H1 (cell line): ENCODE data around the gene PTMS. TPM values are rescaled to one million over a fixed set of nuclear protein-coding genes. Genes with fewer than 3 reads are reported as not detected.

ENCODE experiments used
- ATF2 ChIP-seq: IDR thresholded peaks from 2 replicates; pipeline ENCODE4 v1.6.1; 2012; ENCODE audit warnings: low read length, inconsistent platforms
- BACH1 ChIP-seq: IDR thresholded peaks from 2 replicates; pipeline ENCODE4 v1.6.1; 2012; ENCODE audit warnings: low read length, improper control_type of control experiment
- BRCA1 ChIP-seq: IDR thresholded peaks from 2 replicates; pipeline ENCODE4 v1.6.1; 2012; ENCODE audit warnings: low read depth, low read length, improper control_type of control experiment
- CBX5 ChIP-seq: fragments of 300-800, 300-1000 bp; sonication (generic); IDR thresholded peaks from 2 replicates; pipeline ENCODE4 v1.7.1; 2016; ENCODE audit warnings: antibody characterized with exemption, low read length, low read depth
- CBX8 ChIP-seq: fragments of 300-800, 300-1000 bp; sonication (generic); IDR thresholded peaks from 2 replicates; pipeline ENCODE4 v1.7.1; 2016; ENCODE audit warnings: low read depth, low read length, borderline replicate concordance
- CHD2 ChIP-seq: IDR thresholded peaks from 2 replicates; pipeline ENCODE4 v1.6.1; 2012; ENCODE audit warnings: low read length, improper control_type of control experiment
- CTBP2 ChIP-seq: IDR thresholded peaks from 2 replicates; pipeline ENCODE4 v1.7.0; 2011; ENCODE audit warnings: borderline replicate concordance, mild to moderate bottlenecking, moderate library complexity, mixed read lengths, low read length; ENCODE audit not compliant: insufficient read depth, insufficient read length
- E2F6 ChIP-seq: IDR thresholded peaks from 2 replicates; pipeline ENCODE4 v1.6.1; 2012; ENCODE audit warnings: inconsistent platforms
- EGR1 ChIP-seq: IDR thresholded peaks from 2 replicates; pipeline ENCODE4 v1.6.1; 2011; ENCODE audit warnings: low read depth, low read length, borderline replicate concordance
- GABPA ChIP-seq: IDR thresholded peaks from 2 replicates; pipeline ENCODE4 v1.6.1; 2011; ENCODE audit warnings: mild to moderate bottlenecking, low read length, moderate library complexity, borderline replicate concordance; ENCODE audit not compliant: insufficient read depth
- JUN ChIP-seq: IDR thresholded peaks from 2 replicates; pipeline ENCODE4 v1.6.1; 2011; ENCODE audit warnings: low read depth, mild to moderate bottlenecking, improper control_type of control experiment, low read length
- KDM5A ChIP-seq: fragments of 200-600 bp; IDR thresholded peaks from 2 replicates; pipeline ENCODE4 v1.7.1; 2012; ENCODE audit warnings: mild to moderate bottlenecking, low read length, inconsistent platforms, mixed read lengths
- NRF1 ChIP-seq: IDR thresholded peaks from 2 replicates; pipeline ENCODE4 v1.6.1; 2011; ENCODE audit warnings: mild to moderate bottlenecking, low read depth, low read length, improper control_type of control experiment
- POLR2A ChIP-seq, 2 experiments: IDR thresholded peaks; 1 replicate in 1 of 2; 2 replicates in 1 of 2; pipeline ENCODE4 v1.6.1; 2011; ENCODE audit warnings: low read depth in 2 of 2, low read length in 2 of 2, mild to moderate bottlenecking in 2 of 2; ENCODE audit errors: control extremely low read depth in 1 of 2
- SAP30 ChIP-seq: fragments of 300-600 bp; sonication (generic); IDR thresholded peaks from 2 replicates; pipeline ENCODE4 v1.7.1; 2012; ENCODE audit warnings: low read length, moderate library complexity, mild to moderate bottlenecking, inconsistent platforms; ENCODE audit not compliant: insufficient read depth, insufficient replicate concordance
- SIRT6 ChIP-seq: IDR thresholded peaks from one replicate; pipeline ENCODE4 v1.7.1; 2012; ENCODE audit warnings: low read length, inconsistent platforms
- SP2 ChIP-seq: IDR thresholded peaks from 2 replicates; pipeline ENCODE4 v1.6.1; 2012; ENCODE audit warnings: mild to moderate bottlenecking, low read length, inconsistent platforms
- SRF ChIP-seq: IDR thresholded peaks from 2 replicates; pipeline ENCODE4 v1.6.1; 2011; ENCODE audit warnings: mild to moderate bottlenecking, low read depth, low read length, moderate library complexity
- SUZ12 ChIP-seq: fragments of 200-600 bp; sonication (generic); IDR thresholded peaks from 2 replicates; pipeline ENCODE4 v1.6.1; 2012; ENCODE audit warnings: mild to moderate bottlenecking, inconsistent platforms, low read length, moderate library complexity, mixed read lengths
- USF2 ChIP-seq: IDR thresholded peaks from 2 replicates; pipeline ENCODE4 v1.6.1; 2011; ENCODE audit warnings: low read length, improper control_type of control experiment
- polyA plus RNA-seq, 7 experiments: library from polyadenylated mRNA; depleted of rRNA in 3 of 7; stranded (reverse) in 5 of 7; unstranded in 2 of 7; fragments of >200 nt in 5 of 7; fragments of 200-250 nt in 2 of 7; gene quantifications; 1 replicate in 5 of 7; 2 replicates in 1 of 7; 4 replicates in 1 of 7; pipeline versions ENCODE4 v1.2.1 to v1.2.3, GENCODE V29; 2011 to 2013; ENCODE audit warnings: missing spikeins in 2 of 7, mixed read lengths in 2 of 7
- total RNA-seq: library from RNA; stranded (reverse); fragmentation: NEBNext Ultra II Directional; extraction: Animal tissue kit (Norgen Biotek cat#: 25700); gene quantifications from 2 replicates; pipeline ENCODE4 v1.2.1, GENCODE V29; 2021

The PTMS gene
- total and polyA plus RNA-seq, 2 of the 8 experiments (the other 6 are each of a cell fraction or from before 2014, with no cell fraction given): 444 to 553 TPM

- no peak for TF ChIP-seq CTBP2
- no peak for TF ChIP-seq USF2
- TF ChIP-seq CBX5: no peak
- TF ChIP-seq EGR1: 0 out of 2 replicates have a peak, but pooled peaks have one; percentile 50
- no peak for TF ChIP-seq JUN
- no peak for TF ChIP-seq CBX8
- no peak for TF ChIP-seq BRCA1
- TF ChIP-seq ATF2: no peak
- TF ChIP-seq BACH1: no peak
- TF ChIP-seq SIRT6: no peak
- peak; percentile 47; the same call in 1 of the 2 replicates for TF ChIP-seq GABPA
- TF ChIP-seq SAP30: no peak
- no peak for TF ChIP-seq CHD2
- no peak for TF ChIP-seq SRF
- no peak for TF ChIP-seq SUZ12
- no peak for TF ChIP-seq KDM5A
- no peak for TF ChIP-seq SP2
- TF ChIP-seq E2F6: peak; percentile 19; the same call in 1 of the 2 replicates
- no peak for TF ChIP-seq NRF1
- TF ChIP-seq POLR2A (IDR thresholded peaks at IDR 0.05; ENCODE audit: control extremely low read depth in 1 of 2, low read depth in 2 of 2, low read length in 2 of 2): no peak; a peak in 1 of 3 replicates
Observed at GRCh38 chr12:6766651-6767349, 637 bp downstream of the PTMS start (continued).
